Pancreas (tissue), 10 donors: ENCODE measurements around the gene PRPF38A. TPM values are rescaled to one million over a fixed set of nuclear protein-coding genes. Genes with fewer than 3 reads are reported as not detected.

Experiments used
- ATAC-seq, 4 donors: fragments of 200-7000 bp; cut with Tn5 transposase; one replicate each; pipeline versions ENCODE4 v1.8.0 to v1.9.1; 2020; ENCODE audit warnings: mild to moderate bottlenecking in 4 of 4, moderate library complexity in 4 of 4
- DNase-seq, 6 donors: peaks; one replicate each; pipeline ENCODE4 v3.0.0-alpha.2; 2020
- FAIRE-seq: peaks from 2 replicates; lab custom pipeline; 2012; peaks lifted over from hg19 to GRCh38; lab: Jason Lieb, UNC
- H3K27ac ChIP-seq, 4 donors: fragments of 200-600 bp; sonication (generic); 1 replicate in 3 of 4; 2 replicates in 1 of 4; pipeline versions ENCODE4 v1.5.0 to v1.8.0; 2020
- H3K27me3 ChIP-seq, 4 donors: fragments of 200-600 bp; one replicate each; pipeline ENCODE4 v1.8.0; 2021
- H3K36me3 ChIP-seq, 3 donors: fragments of 200-600 bp; sonication (generic) in 1 of 3; one replicate each; pipeline versions ENCODE4 v1.5.0 to v1.8.0; 2020 to 2021
- H3K4me1 ChIP-seq, 3 donors: fragments of 200-600 bp; one replicate each; pipeline ENCODE4 v1.8.0; 2021
- H3K4me3 ChIP-seq, 4 donors: fragments of 200-600 bp; sonication (generic) in 2 of 4; one replicate each; pipeline versions ENCODE4 v1.5.0 to v1.8.0; 2020 to 2021
- H3K9me3 ChIP-seq, 4 donors: fragments of 200-600 bp; one replicate each; pipeline ENCODE4 v1.8.0; 2021
- WGBS, 2 donors: extraction: QIAGEN DNeasy Blood & Tissue Kit; methylation state at CpG; one replicate each; pipeline ENCODE4 v1.1.7; 2013; 5-methylcytosine and 5-hydroxymethylcytosine counted together
- intact Hi-C, 3 donors: fragments of 100-400 bp; cut with DNase I; formaldehyde crosslinking; loops; one replicate each; pipeline versions ENCODE4 v1.11.1 to v1.14.2; 2022
- polyA plus RNA-seq, 2 donors: library from polyadenylated mRNA; stranded (reverse); fragments of 200-250 nt; gene quantifications; one replicate each; pipeline ENCODE4 v1.2.3, GENCODE V29; 2013
- total RNA-seq, 6 donors: library from RNA; stranded (reverse); fragmentation: NEBNext Ultra II Directional in 4 of 6; extraction: Animal tissue kit (Norgen Biotek cat#: 25700) in 4 of 6; gene quantifications; one replicate each; pipeline versions ENCODE4 v1.2.1 to v1.2.4, GENCODE V29; 2021 to 2023
- TF ChIP-seq, protein P1 (sequence below), 4 donors: fragments of 200-600 bp; sonication (generic) in 3 of 4; IDR thresholded peaks; one replicate each; pipeline versions ENCODE4 v1.5.0 to v1.8.0; 2021; ENCODE audit warnings: antibody characterized with exemption in 4 of 4
- donor health status: healthy with polysubstance abuse.
- donor health status: DM: no; HTN: no; CAD: no; lungs with moderate emphysema.
- donor health status: DM: no; HTN: no; CAD: no.
- donor health status: control.
- donor health status: control.
- donor health status: Bipolar disorder and iron deficiency.
- donor health status: DM: yes; HTN: yes; CAD: no.
- donor health status: DM: no; HTN: no; CAD: no.
- donor health status: DM: no; HTN: no; CAD: no.
- donor health status: DM: yes; HTN: yes; CAD: no.

Gene PRPF38A
- total and polyA plus RNA-seq, 8 donors, result 7.8 to 25.6 (median 16.0) TPM

DNA sequence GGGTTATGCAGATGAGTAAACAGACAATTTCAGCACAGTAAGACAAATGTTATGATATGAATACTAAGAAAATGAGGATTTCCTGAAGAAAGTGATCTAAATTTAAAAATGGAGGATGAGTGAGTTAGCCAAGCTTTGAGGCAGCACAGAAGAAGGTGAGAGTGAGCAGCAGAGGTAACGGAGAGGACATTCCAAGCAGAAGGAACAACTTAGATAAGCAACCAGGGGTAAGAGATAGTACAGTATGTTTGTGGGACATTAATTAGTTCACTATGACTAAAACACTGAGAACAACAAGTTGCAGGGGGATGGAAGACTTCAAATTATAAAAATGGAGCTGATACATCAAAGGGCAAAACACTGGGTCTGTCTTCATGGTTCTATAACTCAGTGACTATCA, 22.8 kb downstream of the PRPF38A start:
- DNase-seq (no peak), ATAC-seq (no peak), FAIRE-seq (no peak)
- Histone ChIP-seq H3K9me3 (no peaks in the 10 kb centered on the region), H3K4me3 (no peak overlapping the region), H3K27ac (no peak overlapping the region), H3K4me1 (no peaks in the 10 kb centered on the region), H3K36me3 (peaks cover 0 to 29% (median 9%) of the 10 kb centered on the region in 3 donors), H3K27me3 (no peaks in the 10 kb centered on the region)
- TF ChIP-seq, protein P1, sequence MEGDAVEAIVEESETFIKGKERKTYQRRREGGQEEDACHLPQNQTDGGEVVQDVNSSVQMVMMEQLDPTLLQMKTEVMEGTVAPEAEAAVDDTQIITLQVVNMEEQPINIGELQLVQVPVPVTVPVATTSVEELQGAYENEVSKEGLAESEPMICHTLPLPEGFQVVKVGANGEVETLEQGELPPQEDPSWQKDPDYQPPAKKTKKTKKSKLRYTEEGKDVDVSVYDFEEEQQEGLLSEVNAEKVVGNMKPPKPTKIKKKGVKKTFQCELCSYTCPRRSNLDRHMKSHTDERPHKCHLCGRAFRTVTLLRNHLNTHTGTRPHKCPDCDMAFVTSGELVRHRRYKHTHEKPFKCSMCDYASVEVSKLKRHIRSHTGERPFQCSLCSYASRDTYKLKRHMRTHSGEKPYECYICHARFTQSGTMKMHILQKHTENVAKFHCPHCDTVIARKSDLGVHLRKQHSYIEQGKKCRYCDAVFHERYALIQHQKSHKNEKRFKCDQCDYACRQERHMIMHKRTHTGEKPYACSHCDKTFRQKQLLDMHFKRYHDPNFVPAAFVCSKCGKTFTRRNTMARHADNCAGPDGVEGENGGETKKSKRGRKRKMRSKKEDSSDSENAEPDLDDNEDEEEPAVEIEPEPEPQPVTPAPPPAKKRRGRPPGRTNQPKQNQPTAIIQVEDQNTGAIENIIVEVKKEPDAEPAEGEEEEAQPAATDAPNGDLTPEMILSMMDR (IDR thresholded peaks at IDR 0.05), result no peak
- 85% methylated on average over 1 of the region's 1 CpG for WGBS, 2 donors
- intact Hi-C loops, result no loop called here

DNA sequence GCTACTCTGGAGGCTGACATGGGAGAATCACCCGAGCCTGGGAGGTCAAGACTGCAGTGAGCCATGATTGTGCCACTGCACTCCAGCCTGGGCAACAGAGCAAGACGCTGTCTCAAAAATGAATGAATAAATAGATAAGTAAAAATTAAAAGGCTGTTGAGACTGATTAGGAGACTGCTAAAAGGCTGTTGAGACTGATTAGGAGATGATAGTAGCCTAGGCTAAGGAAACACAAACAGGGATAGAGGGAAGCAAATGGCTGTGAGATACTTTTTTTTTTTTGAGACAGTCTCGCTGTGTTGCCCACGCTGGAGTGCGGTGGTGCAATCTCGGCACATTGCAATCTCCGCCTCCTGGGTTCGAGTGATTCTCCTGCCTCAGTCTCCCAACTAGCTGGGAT, 28.4 kb downstream of the PRPF38A start:
- peaks cover 0 to 37% (median 9%) of the 10 kb centered on the region in 3 donors for H3K36me3 ChIP-seq

DNA sequence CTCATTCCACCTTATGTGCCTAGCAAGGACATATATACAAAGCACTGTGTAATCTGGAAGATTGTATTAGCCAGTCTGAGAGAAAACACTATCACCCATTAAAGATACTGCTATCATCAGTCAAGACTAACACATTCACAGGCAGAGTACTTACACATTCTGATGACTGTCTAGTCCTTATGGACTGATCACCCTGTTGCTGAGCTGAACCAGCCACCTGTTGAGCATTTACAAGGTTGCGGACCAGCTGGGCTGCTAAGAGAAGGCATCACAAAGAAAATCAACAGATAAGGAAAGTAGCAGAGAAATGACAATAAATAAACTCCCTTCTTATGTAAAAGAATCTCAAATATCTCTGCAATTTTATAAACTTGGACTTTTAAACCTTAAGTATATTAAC, 30.8 kb downstream of the PRPF38A start:
- ATAC-seq (no peak), DNase-seq (no peak), FAIRE-seq (no peak)
- Histone ChIP-seq H3K9me3 (no peaks in the 10 kb centered on the region), H3K36me3 (peaks cover 0 to 37% (median 9%) of the 10 kb centered on the region in 3 donors), H3K4me1 (no peaks in the 10 kb centered on the region), H3K27me3 (no peaks in the 10 kb centered on the region), H3K27ac (no peak overlapping the region), H3K4me3 (no peak overlapping the region)
- TF ChIP-seq, protein P1 (IDR thresholded peaks at IDR 0.05), result no peak
- 95 to 96% methylated on average over 1 of the region's 1 CpG for WGBS, 2 donors
- intact Hi-C loops, result no loop called here

More for the DNA sequence above, 28.4 kb downstream of the PRPF38A start:
- Histone ChIP-seq H3K27ac (no peak overlapping the region), H3K4me3 (no peak overlapping the region), H3K9me3 (no peaks in the 10 kb centered on the region), H3K4me1 (no peaks in the 10 kb centered on the region), H3K27me3 (no peaks in the 10 kb centered on the region)
- WGBS, 2 donors, result 96 to 98% methylated on average over 8 of the region's 8 CpGs
- FAIRE-seq, result no peak
- no peak for ATAC-seq
- intact Hi-C loops, result no loop called here
- no peak for DNase-seq
- TF ChIP-seq, protein P1 (IDR thresholded peaks at IDR 0.05), result no peak

DNA sequence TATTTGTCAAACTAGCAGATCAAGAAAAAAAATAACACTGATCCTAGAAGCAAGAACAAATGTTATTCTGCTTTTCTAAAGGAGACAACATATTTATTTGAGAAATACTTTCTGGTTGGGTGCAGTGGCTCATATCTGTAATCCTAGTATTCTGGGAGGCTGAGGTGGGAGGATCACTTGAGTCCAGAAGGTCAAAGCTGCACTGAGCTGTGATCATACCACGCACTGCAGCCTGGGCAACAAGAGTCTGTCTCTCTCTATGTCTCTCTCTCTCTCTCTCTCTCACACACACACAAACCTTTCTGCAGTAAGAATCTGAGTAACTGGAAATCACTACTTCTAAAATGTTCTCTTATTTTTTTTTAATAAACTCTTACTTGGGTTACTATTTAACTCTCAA, 31.2 kb downstream of the PRPF38A start:
- H3K36me3 ChIP-seq, result peaks cover 0 to 34% (median 9%) of the 10 kb centered on the region in 3 donors
- WGBS, 2 donors, result 97 to 100% methylated on average over 1 of the region's 1 CpG
- no peaks in the 10 kb centered on the region for H3K27me3 ChIP-seq
- intact Hi-C loops, result no loop called here
- TF ChIP-seq, protein P1 (IDR thresholded peaks at IDR 0.05), result no peak
- no peak overlapping the region for H3K4me3 ChIP-seq
- DNase-seq (no peak), FAIRE-seq (no peak), ATAC-seq (no peak)
- H3K27ac ChIP-seq, result no peak overlapping the region
- H3K9me3 ChIP-seq, result no peaks in the 10 kb centered on the region
- H3K4me1 ChIP-seq, result no peaks in the 10 kb centered on the region

DNA sequence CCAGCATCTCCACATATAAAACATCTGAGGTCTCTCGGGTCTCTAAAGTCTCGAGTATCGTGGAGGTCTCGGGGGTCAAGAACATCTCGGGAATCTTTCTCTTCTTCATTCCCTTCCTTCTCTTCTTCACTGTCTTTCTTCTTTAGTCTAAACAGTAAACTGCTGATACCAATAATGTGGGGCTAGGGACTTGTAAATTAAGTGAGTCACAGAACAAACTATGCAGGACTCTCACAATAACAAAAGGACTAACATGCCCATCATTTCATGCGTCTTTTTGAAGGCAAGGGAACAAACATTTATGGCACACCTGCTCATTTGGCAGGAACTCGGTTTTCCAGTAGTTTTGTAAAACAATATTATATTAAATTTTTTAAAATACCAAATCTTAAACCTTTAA, 32.4 kb downstream of the PRPF38A start:
- H3K27me3 ChIP-seq, result no peaks in the 10 kb centered on the region
- peaks cover 0 to 22% (median 0%) of the 10 kb centered on the region in 3 donors for H3K36me3 ChIP-seq
- H3K4me3 ChIP-seq, result no peak overlapping the region
- H3K4me1 ChIP-seq, result no peaks in the 10 kb centered on the region
- ATAC-seq, result no peak
- no peak for FAIRE-seq
- intact Hi-C loops, result no loop called here
- TF ChIP-seq, protein P1 (IDR thresholded peaks at IDR 0.05), result no peak
- H3K27ac ChIP-seq, result no peak overlapping the region
- DNase-seq, result no peak
- WGBS, 2 donors, result 81 to 84% methylated on average over 7 of the region's 7 CpGs
- H3K9me3 ChIP-seq, result no peaks in the 10 kb centered on the region
